Measurements from ENCODE around the gene CPAMD8.

DNA sequence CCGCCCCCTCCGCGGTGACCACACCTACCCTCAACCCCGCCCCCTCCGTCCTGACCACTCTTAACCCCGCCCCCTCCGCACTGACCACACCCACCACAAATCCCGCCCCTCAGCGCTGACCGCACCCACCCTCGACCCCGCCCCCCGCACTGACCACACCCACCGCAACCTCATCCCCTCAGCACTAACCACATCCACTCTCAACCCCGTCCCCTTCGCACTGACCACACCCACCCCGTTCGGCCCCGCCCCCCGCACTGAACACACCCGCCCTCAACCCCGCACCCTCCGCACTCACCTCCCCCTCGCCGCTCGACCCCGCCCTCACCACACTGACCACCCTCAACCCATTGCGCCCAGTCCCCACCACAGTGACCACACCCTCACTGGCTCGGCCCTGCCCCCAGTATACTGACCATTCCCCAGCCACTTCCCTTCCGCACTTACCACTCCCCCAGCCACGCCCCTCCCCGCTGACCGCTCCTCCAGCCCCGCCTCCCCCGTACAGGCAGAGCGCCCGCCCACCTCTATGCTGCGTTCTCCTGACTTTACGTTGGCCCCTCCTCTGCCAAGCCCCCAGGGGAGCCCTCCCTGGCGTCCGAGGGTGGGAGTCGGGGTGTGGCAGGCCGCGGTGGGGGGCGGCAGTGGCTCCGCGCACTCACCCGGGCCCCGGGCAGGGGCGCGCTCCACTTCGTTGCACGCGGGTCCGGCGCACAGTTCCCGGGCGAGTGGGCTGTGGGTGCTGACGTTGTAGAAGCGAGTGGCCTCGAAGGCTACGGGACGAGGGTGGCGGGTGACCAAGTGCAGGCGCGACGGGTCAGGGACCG lies 129.4 kb downstream of the CPAMD8 start:
- TF ChIP-seq, protein P1, sequence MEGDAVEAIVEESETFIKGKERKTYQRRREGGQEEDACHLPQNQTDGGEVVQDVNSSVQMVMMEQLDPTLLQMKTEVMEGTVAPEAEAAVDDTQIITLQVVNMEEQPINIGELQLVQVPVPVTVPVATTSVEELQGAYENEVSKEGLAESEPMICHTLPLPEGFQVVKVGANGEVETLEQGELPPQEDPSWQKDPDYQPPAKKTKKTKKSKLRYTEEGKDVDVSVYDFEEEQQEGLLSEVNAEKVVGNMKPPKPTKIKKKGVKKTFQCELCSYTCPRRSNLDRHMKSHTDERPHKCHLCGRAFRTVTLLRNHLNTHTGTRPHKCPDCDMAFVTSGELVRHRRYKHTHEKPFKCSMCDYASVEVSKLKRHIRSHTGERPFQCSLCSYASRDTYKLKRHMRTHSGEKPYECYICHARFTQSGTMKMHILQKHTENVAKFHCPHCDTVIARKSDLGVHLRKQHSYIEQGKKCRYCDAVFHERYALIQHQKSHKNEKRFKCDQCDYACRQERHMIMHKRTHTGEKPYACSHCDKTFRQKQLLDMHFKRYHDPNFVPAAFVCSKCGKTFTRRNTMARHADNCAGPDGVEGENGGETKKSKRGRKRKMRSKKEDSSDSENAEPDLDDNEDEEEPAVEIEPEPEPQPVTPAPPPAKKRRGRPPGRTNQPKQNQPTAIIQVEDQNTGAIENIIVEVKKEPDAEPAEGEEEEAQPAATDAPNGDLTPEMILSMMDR (IDR thresholded peaks at IDR 0.05): no peak
- peak in 1 of 2 donors; percentile 31 for TF ChIP-seq POLR2A (IDR thresholded peaks at IDR 0.05)
